ENCODE data around the gene ZBTB38.

The ZBTB38 gene

GRCh38 chr3:141415953-141416352 lies 47.6 kb downstream of the ZBTB38 start:
- no peak overlapping the region for H3K4ac ChIP-seq (ENCODE audit: low read depth, low read length)
- H3K27me3 ChIP-seq (ENCODE audit: insufficient read depth, low read length): no peaks in the 10 kb centered on the region
- H4K8ac ChIP-seq (ENCODE audit: low read depth, low read length): no peak overlapping the region
- H3K36me3 ChIP-seq (ENCODE audit: control insufficient read depth in 1 of 2, insufficient read depth in 2 of 2, low read length in 2 of 2): peaks cover 9 to 26% of the 10 kb centered on the region in 2 experiments
- H3K14ac ChIP-seq (ENCODE audit: low read length): no peak overlapping the region
- H3K4me3 ChIP-seq (ENCODE audit: low read depth, low read length): no peak overlapping the region
- no peak overlapping the region for H2BK12ac ChIP-seq (ENCODE audit: low read length)
- no peak overlapping the region for H2AK5ac ChIP-seq (ENCODE audit: low read length)
- no peak overlapping the region for H2BK5ac ChIP-seq (ENCODE audit: low read depth, low read length, poor library complexity)
- no peak for DNase-seq
- H2AFZ ChIP-seq (ENCODE audit: insufficient read depth, low read length, poor library complexity): no peak overlapping the region
- H3K9ac ChIP-seq (ENCODE audit: low read length): no peak overlapping the region
- no peak overlapping the region for H3K23ac ChIP-seq (ENCODE audit: low read length)
- no peaks in the 10 kb centered on the region for H3K79me2 ChIP-seq (ENCODE audit: control insufficient read depth, insufficient read depth, low read length, poor library complexity)
- H3K27ac ChIP-seq (ENCODE audit: low read depth, low read length): no peak overlapping the region
- no peaks in the 10 kb centered on the region for H3K9me3 ChIP-seq (ENCODE audit: insufficient read depth, low read depth, low read length)
- H3K18ac ChIP-seq (ENCODE audit: low read length): no peak overlapping the region
- H4K12ac ChIP-seq (ENCODE audit: low read depth, low read length): no peak overlapping the region
- no peak overlapping the region for H2BK120ac ChIP-seq (ENCODE audit: insufficient read depth, low read length, poor library complexity)
- no peaks in the 10 kb centered on the region for H3K79me1 ChIP-seq (ENCODE audit: low read length)
- H3K4me1 ChIP-seq (ENCODE audit: control insufficient read depth in 1 of 2, insufficient read depth in 2 of 2, low read length in 2 of 2): peaks cover 2 to 9% of the 10 kb centered on the region in 2 experiments
- no CpG with 5 or more reads among the region's 3 CpGs for WGBS (ENCODE audit: extremely low coverage, insufficient coverage, insufficient read length)
- no peak overlapping the region for H4K91ac ChIP-seq (ENCODE audit: low read depth, low read length)
- H3K4me2 ChIP-seq (ENCODE audit: low read length): no peak overlapping the region
